PFSK-1 (cell line): Measurements from ENCODE around the gene PCSK5.

Experiments
- POLR2AphosphoS5 ChIP-seq: IDR thresholded peaks from 2 replicates; pipeline ENCODE4 v1.6.1; 2012; ENCODE audit warnings: low read depth, mild to moderate bottlenecking, control low read depth, low read length, moderate library complexity
- SIN3A ChIP-seq: IDR thresholded peaks from 2 replicates; pipeline ENCODE4 v1.6.1; 2012; ENCODE audit warnings: mild to moderate bottlenecking, low read length, moderate library complexity, borderline replicate concordance; ENCODE audit not compliant: insufficient read depth

- TF ChIP-seq POLR2AphosphoS5: no peak
- TF ChIP-seq SIN3A: no peak
These were observed 481.9 kb downstream of the PCSK5 start for GRCh38 chr9:76372336-76372735.
